GM19467 (cell line): ENCODE results near the gene UBFD1.
"Not testable (repeated sequence)": the region's sequence is repeated elsewhere in the genome, so short reads cannot be mapped to it uniquely, and the experiment has no call there.

Source experiments
- ATAC-seq: cut with Tn5 transposase; IDR thresholded peaks from one replicate; pipeline ENCODE4 v1.9.1; 2021; ENCODE audit warnings: mild to moderate bottlenecking, moderate library complexity; ENCODE audit not compliant: unreplicated experiment

Gene UBFD1

DNA sequence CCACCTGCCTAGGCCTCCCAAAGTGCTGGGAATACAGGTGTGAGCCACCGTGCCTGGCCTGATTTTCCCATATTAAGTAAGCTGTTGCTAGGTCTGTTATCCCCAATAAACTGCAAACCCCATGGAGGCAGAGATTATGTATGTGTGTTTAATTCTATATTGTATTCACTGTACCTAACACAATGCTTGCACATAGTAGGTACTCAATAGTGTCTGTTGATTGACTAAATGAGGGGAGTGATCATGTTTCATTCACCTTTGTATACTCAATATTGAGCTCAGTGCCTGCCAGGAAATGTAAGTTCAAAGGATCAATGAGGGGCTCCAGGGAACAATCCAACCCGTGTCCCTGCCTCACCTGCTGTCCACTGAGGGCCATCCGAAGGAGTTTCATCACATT is 32.6 kb upstream of the UBFD1 start:
- ATAC-seq: no peak

DNA sequence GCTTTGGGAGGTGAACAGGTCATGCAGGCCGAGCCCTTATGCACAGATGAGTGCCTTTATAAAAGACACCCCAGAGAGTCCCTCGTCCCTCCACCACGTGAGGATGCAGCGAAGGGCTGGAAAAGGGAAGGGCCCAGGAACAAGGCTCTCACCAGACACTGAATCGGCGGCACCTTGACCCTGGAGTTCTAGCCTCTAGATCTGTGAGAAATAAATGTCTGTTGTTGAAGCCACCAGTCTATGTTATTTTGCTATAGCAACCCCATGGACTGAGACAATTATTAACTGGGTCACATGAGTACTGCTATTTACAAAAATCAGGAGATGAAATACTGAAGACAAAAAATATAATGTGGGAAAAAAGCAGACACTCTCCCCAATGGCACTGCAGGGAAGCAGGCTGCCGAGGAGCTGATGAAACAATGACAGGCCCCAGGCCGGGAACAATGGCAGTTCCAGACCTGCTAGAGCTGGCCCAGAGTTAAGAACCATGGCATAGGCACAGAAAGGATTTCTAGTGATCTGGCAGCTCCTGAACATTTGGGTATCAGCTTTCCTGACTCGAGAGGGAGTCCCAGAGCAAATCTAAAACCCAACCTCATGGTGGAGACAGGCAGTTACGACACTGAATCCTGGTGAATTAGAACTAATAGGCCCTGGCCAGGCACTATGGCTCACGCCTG is 29.4 kb upstream of the UBFD1 start:
- ATAC-seq: no peak

DNA sequence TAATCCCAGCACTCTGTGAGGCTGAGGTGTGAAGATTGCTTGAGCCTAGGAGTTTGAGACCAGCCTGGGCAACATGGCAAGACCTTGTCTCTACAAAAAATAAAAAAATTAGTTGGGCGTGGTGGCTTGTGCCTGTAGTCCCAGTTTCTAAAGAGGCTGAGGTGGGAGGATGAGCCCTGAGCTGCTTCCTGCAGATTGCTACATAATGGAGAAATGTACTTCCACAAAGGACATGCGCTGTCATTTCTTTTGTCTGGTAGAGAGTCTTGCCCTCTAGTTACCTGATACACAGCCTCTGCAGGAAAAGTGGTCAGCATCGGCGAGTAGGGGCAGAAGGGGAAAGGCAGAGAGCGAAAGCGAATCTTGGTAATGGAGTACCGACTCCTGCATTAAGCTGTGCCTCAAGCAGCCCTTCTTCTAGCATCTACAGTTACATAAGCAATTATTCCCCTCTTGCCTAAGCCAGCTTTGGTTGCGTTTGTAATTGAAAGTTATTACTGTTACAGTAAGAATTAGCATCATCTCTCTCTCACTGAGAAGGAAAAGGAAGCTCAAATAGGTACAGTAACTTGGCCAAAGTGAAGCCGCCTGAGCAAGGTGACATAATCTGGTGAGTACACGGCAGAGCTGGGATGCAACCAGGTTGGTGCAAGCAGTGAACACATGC is 28.8 kb upstream of the UBFD1 start:
- ATAC-seq: no peak

DNA sequence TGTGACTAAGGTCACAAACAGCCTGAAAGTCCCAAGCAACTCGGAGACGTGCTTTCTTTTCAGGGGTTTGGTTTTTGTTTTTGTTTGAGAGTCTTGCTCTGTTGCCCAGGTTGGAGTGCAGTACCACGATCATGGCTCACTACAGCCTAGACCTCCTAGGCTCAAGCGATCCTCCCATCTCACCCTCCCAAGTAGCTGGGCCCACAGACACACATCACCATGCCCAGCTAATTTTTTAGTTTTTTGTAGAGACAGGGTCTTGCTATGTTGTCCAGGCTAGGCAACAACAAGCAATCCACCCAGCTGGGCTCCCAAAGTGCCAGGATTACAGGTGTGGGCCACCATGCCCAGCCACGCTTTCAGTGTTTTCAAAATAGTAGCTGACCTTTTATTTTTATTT is 27.5 kb upstream of the UBFD1 start:
- ATAC-seq: no peak

DNA sequence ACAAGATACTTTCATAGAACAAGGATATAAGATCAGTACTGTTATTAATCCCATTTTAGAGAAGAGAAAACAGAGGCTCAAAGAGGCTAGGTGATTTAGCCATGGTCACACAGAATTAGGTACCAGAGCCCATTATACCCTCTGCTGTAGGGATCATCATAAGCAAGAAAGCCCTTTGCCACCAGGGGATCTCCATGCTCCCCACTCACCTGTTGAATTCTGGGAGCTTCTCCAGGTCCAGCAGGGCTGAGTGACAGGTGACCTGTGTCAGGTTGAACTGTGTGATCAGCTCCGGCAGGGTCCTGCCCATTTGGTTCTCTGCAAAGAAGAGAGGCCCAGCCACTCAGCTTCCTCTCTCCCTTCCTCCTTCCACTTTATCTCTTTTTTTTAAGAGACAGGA is 25.1 kb upstream of the UBFD1 start:
- ATAC-seq: no peak

DNA sequence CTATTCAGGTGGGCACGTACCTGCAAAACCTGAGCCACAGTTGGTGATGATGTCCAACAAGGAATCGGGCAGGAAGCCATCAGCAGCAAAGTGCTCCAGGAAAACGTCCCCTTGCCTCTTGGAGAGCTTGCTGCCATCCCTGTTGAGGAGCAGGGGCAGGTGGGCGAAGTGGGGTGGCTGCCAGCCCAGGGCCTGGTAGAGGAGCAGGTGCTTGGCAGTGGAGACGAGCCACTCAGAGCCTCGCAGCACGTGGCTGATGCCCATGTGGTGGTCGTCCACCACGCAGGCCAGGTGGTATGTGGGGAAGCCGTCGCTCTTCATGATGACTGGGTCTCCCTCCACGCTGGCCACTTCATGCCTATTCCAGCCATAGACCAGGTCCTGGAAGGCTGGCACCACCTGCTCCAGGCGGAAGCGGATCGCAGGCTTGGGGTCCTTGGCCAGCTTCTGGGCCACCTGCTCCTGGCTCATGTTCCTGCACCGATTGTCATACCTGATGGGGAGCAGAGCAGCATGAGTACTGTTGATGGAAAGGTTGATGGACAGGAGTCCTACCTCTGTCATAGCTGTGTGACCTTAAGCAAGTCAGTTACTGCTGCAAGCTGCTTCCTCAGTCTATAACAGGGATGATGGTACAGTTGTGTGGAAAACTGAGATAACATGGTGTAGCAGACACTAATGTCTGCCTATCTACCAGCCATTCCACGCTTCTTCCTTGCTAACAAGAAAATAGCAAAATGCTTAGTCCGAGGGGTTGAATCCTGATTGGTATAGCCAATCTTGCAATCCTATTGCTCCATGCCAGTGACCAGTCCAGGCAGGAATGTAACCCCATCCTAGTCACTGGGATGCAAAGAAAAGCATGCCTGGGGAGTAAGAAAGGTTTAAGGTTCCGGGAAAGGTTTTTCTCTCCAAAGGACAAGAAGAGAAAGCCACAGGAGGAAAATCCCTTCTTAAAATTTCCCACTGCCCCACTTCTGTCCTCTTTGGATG is 22.4 kb upstream of the UBFD1 start:
- ATAC-seq: no peak

DNA sequence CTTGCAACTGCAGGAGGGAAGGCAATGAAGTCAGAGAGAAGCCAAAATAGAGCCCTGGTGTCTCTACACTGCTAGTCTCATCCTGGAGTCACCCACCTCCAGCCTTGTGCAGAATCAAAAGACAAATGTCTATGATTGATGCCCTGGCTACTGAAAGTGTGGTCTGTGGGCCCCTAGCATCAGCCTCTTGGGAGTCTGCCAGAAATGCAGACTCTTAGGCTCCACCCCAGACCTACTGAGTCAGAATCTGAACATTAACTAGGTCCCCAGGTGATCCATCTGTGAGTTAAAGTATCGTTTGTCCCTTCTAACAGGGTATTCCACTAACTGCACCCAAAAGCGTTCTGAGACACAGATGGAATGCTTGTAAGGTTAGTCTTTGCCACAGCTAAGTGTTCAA is 21.6 kb upstream of the UBFD1 start:
- no peak for ATAC-seq

DNA sequence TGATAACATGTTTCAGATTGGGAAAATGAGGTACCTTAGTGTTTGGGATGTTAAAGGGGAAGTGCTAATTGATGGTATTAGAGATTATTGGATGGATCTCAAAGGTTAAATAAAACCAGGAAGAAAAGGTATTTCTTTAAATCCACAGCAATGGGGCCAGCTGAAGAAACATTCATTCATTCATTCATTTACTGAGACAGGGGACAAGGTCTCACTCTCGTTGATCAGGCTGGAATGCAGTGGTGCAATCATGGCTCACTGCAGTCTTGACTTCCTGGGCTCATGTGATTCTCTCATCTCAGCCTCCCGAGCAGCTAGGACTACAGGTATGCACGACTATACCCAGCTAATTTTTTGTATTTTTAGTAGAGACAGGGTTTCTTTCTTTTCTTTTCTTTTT is 20.1 kb upstream of the UBFD1 start:
- no peak for ATAC-seq

DNA sequence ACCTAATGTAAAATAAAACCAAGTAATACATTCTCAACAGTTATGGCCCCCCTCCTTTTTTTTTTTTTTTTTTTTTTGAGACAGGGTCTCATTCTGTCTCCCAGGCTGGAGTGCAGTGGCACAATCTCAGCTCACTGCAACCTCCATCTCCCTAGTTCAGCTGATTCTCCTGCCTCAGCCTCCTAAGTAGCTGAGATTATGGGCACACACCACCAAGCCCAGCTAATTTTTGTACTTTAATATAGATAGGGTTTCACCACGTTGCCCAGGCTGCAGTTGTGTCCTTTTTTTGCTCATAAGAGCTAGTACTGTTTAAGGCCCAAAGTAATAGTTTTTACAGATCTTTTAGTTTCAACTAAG is 18.6 kb upstream of the UBFD1 start:
- no peak for ATAC-seq

DNA sequence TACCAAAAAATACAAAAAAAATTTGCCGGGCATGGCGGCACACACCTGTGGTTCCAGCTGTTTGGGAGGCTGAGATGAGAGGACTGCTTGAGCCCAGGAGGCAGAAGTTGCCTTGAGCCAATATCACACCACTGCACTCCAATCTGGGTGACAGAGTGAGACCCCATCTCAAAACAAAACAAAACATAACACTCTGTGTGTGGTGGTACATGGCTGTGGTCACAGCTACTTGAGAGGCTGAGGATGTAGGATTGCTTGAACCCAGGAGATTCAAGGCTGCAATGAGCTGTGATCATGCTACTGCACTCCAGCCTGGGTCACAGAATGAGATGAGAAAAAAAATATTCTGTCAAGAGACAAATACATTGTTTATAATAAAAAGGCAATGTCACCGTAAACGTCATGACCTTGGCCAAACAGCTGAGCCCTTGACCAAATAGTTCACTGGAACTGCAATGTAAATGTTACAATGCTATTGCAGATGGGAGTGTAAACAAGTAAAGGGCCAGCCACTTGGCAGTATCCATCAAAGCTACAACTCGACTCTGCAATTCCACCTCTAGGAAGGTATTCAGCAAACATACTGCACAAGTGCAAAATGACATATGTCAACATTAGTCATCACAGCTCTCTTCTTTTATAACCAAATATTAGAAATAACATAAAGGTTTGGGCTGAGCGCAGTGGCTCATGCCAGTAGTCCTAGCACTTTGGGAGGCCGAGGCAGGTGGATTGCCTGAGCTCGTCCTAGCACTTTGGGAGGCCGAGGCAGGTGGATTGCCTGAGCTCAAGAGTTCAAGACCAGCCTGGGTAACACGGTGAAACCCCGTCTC is 17.3 kb upstream of the UBFD1 start:
- ATAC-seq: no peak

DNA sequence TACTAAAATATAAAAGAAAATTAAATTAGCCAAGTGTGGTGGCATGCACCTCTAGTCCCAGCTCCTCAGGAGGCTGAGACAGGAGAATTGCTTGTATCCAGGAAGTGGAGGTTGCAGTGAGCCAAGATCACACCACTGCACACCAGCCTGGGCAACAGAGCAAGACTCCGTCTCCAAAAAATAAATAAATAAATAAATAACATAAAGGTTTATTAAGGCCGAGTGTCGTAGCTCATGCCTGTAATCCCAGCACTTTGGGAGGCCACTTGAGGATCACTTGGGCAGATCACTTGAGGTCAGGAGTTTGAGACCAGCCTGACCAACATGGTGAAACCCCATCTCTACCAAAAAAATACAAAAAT is 16.7 kb upstream of the UBFD1 start:
- ATAC-seq: not testable (repeated sequence)

DNA sequence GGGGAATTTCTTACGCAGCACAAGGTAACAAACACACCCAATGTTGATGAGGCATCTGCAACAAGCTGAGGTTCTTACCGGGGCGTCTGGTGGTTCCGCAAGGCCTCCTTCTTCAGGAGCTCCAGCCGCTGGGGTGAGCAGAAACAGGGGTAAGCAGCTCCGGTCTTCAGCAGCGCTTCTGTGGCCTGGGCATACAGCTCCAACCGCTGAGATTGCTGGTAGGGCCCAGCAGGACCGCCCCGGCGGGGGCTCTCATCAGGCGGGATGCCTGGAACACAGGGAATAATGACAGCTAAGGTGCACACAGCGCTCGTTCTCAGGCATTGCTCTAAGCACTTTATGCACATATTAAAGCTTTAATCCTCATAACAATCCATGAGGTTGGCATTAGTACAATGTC is 13.1 kb upstream of the UBFD1 start:
- ATAC-seq: no peak

DNA sequence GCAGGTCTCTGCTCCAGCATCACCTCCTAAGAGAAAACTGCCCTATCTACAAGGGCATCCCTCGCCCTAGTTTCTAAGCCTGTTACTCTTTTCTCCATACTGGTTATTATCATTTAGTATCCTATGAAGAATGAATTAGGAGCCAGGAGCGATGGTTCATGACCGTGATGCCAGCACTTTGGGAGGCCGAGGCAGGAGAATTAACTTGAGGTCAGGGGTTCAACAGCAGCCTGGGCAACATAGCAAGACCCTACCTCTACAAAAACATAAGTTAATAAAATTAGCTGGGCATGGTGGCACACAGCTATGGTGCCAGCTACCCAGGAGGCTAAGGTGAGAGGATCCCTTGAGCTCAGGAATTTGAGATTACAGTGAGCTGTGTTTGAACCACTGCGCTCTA is 7.6 kb upstream of the UBFD1 start:
- no peak for ATAC-seq

DNA sequence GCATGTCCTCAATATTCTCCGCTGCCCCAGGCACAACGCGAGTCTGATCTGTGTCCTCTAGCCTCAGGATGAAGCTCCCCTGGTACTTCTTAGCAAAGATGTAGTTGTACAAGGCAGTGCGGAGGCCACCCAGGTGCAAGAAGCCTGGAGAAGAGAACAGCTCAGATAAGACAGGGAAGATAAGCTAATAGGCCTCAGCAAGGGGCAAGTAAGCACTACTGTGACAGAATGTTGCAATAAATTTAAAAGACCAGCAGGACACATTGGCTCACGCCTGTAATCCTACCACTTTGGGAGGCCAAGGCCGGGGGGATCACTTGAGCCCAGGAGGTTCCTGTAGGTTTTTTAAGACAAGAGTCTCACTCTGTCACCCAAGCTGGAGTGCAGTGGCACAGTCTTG is 5.4 kb upstream of the UBFD1 start:
- ATAC-seq: no peak

DNA sequence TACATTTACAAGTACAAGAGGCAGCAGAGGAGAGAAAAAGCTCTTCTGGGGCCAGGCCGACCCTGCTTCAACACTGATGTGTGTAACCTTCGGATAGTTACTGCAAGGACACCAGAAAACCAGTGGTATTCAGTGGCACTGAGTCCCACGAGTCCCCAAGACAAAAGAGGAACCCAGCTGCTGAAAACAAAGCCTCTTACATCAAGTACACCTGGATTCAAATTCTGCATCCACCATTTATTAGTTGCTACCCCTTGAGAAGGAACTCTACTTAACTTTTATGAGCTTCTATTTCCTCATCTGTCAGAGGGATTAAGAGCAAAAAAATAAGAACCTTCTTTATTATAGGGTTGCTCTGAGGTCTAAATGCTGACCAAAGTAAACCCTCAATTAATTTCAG is 3.0 kb upstream of the UBFD1 start:
- ATAC-seq: no peak

DNA sequence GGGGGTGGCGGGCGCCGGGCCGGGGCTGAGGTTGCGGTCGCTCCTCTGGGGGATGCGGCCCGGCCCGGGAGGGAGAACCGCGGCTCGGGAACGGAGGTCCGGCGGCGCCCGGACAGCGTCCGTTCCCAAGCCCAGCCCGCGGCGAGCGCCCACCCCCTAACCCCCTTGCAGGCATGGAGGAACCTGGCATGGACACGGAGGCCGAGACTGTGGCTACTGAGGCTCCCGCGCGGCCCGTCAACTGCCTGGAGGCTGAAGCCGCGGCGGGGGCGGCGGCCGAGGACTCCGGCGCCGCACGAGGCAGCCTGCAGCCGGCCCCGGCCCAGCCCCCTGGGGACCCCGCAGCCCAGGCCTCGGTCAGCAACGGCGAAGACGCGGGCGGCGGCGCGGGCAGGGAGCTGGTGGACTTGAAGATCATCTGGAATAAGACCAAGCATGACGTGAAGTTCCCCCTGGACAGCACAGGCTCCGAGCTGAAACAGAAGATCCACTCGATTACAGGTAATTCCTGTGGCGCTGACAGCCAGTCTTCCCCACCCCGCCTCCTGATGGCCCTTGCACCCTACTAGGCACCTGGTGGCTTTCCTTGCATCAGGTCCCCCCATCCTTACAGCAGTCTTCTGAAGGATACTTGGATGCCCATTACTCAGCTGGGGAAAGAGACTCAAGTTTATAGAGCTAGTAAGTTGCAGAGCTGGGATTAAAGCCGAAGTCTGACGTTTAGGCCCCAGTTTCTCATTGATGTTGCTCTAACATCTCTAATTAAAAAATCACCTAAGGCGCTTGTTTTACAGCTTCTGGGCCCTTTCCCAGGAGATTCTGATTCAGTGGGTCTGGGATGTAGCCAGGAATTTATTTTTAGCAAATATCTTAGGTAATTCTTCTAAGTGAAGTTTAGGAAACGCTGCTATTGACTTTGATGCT is 514 bp downstream of the UBFD1 start:
- ATAC-seq: no peak

DNA sequence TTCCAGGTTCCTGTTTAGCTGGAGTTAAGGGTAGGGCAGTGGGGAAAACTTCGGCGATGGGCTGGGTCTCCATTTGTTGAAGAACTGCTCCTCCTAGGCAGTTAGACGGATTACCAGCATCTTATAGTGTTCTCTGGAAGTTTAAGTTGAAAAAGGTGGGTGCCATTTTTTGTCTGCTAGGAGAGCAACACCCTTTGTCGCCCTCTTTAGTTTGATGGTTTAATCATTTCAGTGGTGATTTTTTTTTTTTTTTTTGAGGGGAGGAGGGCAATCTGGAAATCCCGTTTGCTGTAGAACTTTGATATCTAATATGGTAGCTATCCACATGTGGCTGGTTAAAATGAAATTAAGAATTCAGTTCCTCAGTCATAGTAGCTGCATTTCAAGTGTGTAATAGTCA is 4.1 kb downstream of the UBFD1 start:
- ATAC-seq: no peak

DNA sequence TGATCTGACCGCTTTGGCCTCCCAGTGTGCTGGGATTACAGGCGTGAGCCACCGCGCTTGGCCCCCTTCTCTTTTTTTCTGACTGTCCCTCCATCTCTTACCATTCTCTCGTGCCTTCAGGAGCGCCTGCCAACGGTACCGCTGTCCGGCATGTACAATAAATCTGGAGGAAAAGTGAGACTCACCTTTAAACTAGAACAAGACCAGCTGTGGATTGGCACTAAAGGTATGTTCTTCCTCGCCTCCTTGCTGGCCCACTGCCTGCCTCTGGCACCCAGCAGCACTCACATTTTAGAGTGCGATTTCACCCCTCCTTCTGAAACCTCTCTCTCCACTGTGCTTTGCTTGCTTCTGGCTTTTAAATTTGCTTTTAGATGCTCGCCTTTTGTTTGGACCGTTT is 5.0 kb downstream of the UBFD1 start:
- no peak for ATAC-seq

DNA sequence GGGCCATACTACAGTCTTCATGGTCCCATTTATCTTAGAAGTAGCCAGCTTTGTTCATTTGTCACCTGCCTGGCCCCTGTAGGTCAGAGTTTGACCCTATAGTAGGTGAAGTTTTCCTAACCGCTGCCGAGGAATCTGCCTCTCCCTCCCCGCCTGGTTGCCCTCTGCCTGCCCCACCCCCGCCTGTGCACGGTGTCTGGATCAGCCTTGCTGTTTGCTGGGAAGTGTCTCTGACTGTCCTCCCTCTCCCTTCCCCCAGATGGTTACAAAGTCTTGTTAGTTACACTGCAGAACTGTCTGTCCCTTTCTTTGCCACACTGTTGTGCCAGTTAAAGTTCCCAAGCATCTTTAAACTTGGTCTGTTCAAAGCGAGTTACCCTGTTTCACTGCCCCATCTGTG is 5.7 kb downstream of the UBFD1 start:
- no peak for ATAC-seq
